Thyroid gland (tissue), 4 donors: ENCODE results near the gene PSMA6. TPM values are rescaled to one million over a fixed set of nuclear protein-coding genes. Genes with fewer than 3 reads are reported as not detected.
"Not testable (repeated sequence)": the region's sequence is repeated elsewhere in the genome, so short reads cannot be mapped to it uniquely, and the experiment has no call there.

ENCODE experiments used
- DNase-seq, 2 donors: peaks; one replicate each; pipeline ENCODE4 v3.0.0-alpha.2; 2019
- H3K27ac ChIP-seq, 3 donors: fragments of 200-600 bp; sonication (generic); 1 replicate in 2 of 3; 2 replicates in 1 of 3; pipeline ENCODE4 v1.5.1; 2016 to 2019; ENCODE audit warnings: mild to moderate bottlenecking in 1 of 3, moderate library complexity in 1 of 3
- H3K27me3 ChIP-seq: fragments of 200-600 bp; sonication (generic); one replicate; pipeline ENCODE4 v1.5.1; 2019
- H3K36me3 ChIP-seq, 2 donors: fragments of 200-600 bp; sonication (generic); one replicate each; pipeline ENCODE4 v1.5.1; 2016 to 2019
- H3K4me1 ChIP-seq, 2 donors: fragments of 200-600 bp; sonication (generic); one replicate each; pipeline ENCODE4 v1.5.1; 2017 to 2019
- H3K4me3 ChIP-seq, 3 donors: fragments of 200-600 bp; sonication (generic); replicated peaks in 1 of 3; 1 replicate in 2 of 3; 2 replicates in 1 of 3; pipeline ENCODE4 v1.5.1; 2016; ENCODE audit warnings: mild to moderate bottlenecking in 1 of 3
- H3K9me3 ChIP-seq: fragments of 200-600 bp; sonication (generic); one replicate; pipeline ENCODE4 v1.5.1; 2017
- POLR2A ChIP-seq, 2 donors: fragments of 450-650 bp; IDR thresholded peaks; one replicate each; pipeline ENCODE4 v1.6.1; 2017; ENCODE audit warnings: antibody characterized with exemption in 2 of 2, mild to moderate bottlenecking in 2 of 2, moderate library complexity in 1 of 2
- WGBS, 2 donors: methylation state at CpG; one replicate each; pipeline ENCODE4 v1.1.5; 2017; 5-methylcytosine and 5-hydroxymethylcytosine counted together
- intact Hi-C: fragments of 100-400 bp; cut with DNase I; formaldehyde crosslinking; loops from one replicate; pipeline ENCODE4 v1.15.1; 2023
- total RNA-seq, 4 donors: library from RNA; depleted of rRNA; stranded (reverse); fragments of >200 nt; gene quantifications; one replicate each; pipeline ENCODE4 v1.2.3, GENCODE V29; 2016
- TF ChIP-seq, protein P1 (sequence below), 6 experiments: fragments of 200-600 bp in 3 of 6; fragments of 450-650 bp in 3 of 6; sonication (generic) in 3 of 6; IDR thresholded peaks; one replicate each; pipeline ENCODE4 v1.5.1; 2016 to 2019; ENCODE audit warnings: antibody characterized with exemption in 6 of 6, mild to moderate bottlenecking in 2 of 6, inconsistent platforms in 1 of 6, moderate library complexity in 1 of 6

Gene PSMA6
- total RNA-seq, 4 donors from 2014 or later, result 107 to 157 (median 120) TPM

DNA sequence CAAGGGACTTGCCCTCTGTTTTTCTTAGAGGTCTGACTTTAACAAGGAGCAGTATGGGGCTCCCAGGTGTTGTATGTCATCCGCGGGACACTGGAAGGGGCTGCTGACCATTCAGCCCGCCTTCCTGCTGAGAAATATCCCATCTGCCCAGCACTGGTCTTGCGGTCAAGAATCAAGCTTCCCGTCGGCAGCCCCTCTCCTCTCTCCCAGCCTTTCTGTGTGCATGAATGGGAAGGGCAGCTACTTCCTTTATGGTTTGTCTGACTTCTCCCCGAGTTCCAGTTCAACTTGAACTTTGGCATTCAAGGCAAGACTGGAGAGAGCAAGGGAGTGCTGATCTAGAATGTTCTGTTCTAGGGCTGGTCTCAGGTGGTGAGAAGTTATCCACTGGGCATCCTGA, 51.5 kb downstream of the PSMA6 start:
- H3K27ac ChIP-seq, result peak overlapping the region in 1 of 3 donors; percentile 46
- peaks cover 21 to 44% of the 10 kb centered on the region in 2 donors for H3K4me1 ChIP-seq
- H3K27me3 ChIP-seq, result no peaks in the 10 kb centered on the region
- intact Hi-C loops, result no loop called here
- H3K4me3 ChIP-seq, result no peak overlapping the region
- no peaks in the 10 kb centered on the region for H3K9me3 ChIP-seq
- DNase-seq, result no peak
- no peaks in the 10 kb centered on the region for H3K36me3 ChIP-seq
- no peak for TF ChIP-seq POLR2A (IDR thresholded peaks at IDR 0.05)
- TF ChIP-seq, protein P1, sequence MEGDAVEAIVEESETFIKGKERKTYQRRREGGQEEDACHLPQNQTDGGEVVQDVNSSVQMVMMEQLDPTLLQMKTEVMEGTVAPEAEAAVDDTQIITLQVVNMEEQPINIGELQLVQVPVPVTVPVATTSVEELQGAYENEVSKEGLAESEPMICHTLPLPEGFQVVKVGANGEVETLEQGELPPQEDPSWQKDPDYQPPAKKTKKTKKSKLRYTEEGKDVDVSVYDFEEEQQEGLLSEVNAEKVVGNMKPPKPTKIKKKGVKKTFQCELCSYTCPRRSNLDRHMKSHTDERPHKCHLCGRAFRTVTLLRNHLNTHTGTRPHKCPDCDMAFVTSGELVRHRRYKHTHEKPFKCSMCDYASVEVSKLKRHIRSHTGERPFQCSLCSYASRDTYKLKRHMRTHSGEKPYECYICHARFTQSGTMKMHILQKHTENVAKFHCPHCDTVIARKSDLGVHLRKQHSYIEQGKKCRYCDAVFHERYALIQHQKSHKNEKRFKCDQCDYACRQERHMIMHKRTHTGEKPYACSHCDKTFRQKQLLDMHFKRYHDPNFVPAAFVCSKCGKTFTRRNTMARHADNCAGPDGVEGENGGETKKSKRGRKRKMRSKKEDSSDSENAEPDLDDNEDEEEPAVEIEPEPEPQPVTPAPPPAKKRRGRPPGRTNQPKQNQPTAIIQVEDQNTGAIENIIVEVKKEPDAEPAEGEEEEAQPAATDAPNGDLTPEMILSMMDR (IDR thresholded peaks at IDR 0.05), result no peak
- 79 to 81% methylated on average over 7 of the region's 7 CpGs for WGBS, 2 donors

DNA sequence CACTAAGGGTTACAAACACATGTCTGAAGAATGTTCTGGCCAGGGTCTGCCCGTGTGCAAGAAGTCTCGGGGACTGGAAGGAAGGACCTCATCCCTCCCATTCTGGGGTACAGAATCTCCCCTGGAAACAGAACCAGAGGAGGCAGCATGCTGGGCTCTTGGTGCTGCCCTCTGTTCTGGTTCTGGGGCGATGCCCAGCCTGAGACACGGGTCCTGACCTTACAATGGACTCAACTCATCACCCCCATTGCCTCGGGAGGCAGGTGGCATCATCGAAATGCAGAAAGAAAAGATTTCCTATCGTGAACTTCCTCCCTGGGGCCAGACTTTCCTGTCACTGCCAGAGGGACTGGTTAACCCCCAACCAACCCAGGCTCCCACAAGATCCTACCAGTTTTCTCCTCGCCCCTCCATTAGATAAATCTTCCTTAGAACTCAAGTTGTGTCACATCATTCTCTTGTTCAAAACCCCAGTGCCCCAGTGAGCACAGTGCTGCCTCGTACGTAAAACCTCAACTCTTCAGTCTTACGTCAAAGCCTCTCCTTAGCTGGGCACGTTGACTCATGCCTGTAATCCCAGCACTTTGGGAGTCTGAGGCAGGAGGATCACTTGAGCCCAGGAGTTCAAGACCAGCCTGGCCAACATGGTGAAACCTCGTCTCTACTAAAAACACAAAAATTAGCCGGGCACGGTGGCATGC, 52.1 kb downstream of the PSMA6 start:
- Histone ChIP-seq H3K4me3 (no peak overlapping the region), H3K4me1 (peaks cover 21 to 44% of the 10 kb centered on the region in 2 donors), H3K27me3 (no peaks in the 10 kb centered on the region), H3K36me3 (no peaks in the 10 kb centered on the region), H3K27ac (peak overlapping the region in 1 of 3 donors; percentile 46), H3K9me3 (no peaks in the 10 kb centered on the region)
- no peak for DNase-seq
- WGBS, 2 donors, result 74 to 77% methylated on average over 15 of the region's 15 CpGs
- intact Hi-C loops, result no loop called here
- TF ChIP-seq, protein P1 (IDR thresholded peaks at IDR 0.05), result no peak
- TF ChIP-seq POLR2A (IDR thresholded peaks at IDR 0.05), result no peak

DNA sequence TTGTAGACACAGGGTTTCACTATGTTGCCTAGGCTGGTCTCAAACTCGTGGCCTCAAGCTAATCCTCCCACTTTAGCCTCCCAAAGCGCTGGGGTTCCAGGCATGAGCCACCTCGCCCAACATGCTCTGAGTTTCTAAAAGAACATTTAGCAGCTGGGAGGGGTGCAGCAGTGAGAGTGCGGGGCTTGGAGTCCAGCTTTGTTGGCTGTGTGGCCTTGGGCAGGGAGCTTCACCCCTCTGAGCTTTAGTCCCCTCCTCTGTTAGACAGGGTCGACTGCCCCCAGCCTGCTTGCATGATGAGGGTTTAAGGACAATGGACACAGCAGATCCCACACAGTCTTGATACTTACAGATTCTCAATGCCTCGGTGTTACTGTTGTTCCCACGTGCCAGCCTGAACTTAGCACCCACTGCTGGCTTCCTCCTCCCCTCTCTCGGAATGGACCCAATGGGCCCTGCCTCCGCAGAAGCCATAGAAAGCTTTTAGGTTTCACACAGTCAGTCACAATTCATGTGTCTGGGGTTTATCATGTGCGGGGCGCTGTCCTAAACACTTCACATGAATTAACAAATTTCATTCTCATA, 54.6 kb downstream of the PSMA6 start:
- Histone ChIP-seq H3K4me1 (peaks cover 11 to 26% of the 10 kb centered on the region in 2 donors), H3K27me3 (no peaks in the 10 kb centered on the region), H3K27ac (no peak overlapping the region), H3K4me3 (no peak overlapping the region), H3K9me3 (no peaks in the 10 kb centered on the region), H3K36me3 (no peaks in the 10 kb centered on the region)
- TF ChIP-seq, protein P1 (IDR thresholded peaks at IDR 0.05), result no peak
- no peak for TF ChIP-seq POLR2A (IDR thresholded peaks at IDR 0.05)
- WGBS, 2 donors, result 88 to 93% methylated on average over 10 to 11 of the region's 11 CpGs
- intact Hi-C loops, result no loop called here
- no peak for DNase-seq

DNA sequence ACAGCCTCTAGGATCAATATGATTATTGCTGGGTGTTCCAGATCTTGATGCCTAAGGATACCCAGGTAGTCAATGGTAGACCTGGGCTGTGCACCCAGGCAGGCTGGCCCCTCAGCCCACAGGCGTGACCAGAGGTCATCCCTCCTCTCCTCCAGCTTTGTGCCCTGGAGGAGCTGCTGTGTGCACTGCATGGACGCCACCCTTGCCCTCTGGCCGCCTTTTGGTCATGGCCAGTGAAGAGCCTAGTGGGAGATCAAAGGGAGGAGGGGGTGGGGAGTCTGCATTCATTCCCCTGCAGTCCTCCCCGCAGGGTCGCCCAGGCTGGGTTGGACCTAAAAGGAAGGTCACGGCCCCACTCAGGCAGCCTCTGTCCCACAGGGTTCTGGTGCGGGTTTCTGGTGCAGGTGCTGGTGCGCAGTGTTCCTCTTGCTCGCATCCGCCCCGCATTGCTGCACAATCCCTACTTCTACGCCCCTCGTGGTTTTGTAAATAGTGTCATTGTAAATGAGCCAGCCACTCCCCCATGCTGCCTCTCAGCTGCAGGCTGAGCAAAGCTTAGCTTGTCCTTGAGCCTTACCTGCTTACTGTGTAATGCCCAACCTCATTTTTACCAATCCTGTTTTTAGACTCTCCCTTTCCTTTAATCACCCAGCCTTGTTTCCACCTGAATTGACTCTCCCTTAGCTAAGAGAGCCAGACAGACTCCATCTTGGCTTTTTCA, 55.3 kb downstream of the PSMA6 start:
- Histone ChIP-seq H3K4me3 (no peak overlapping the region), H3K27me3 (no peaks in the 10 kb centered on the region), H3K27ac (no peak overlapping the region), H3K4me1 (peaks cover 5 to 19% of the 10 kb centered on the region in 2 donors), H3K9me3 (no peaks in the 10 kb centered on the region), H3K36me3 (no peaks in the 10 kb centered on the region)
- intact Hi-C loops, result no loop called here
- TF ChIP-seq POLR2A (IDR thresholded peaks at IDR 0.05), result no peak
- TF ChIP-seq, protein P1 (IDR thresholded peaks at IDR 0.05), result no peak
- DNase-seq, result no peak
- WGBS, 2 donors, result 70 to 76% methylated on average over 8 to 12 of the region's 13 CpGs

DNA sequence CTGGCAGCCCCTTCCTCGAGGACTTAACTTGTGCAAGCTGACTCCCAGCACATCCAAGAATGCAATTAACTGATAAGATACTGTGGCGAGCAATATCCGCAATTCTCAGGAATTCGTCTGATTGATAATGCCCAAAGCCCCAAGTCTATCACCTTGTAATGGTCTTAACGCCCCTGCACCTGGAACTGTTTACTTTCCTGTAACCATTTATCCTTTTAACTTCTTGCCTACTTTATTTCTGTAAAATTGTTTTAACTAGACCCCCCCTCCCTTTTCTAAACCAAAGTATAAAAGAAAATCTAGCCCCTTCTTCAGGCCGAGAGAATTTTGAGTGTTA, 55.8 kb downstream of the PSMA6 start:
- H3K27ac ChIP-seq, H3K27me3 ChIP-seq, DNase-seq, H3K4me3 ChIP-seq, H3K36me3 ChIP-seq, H3K9me3 ChIP-seq, intact Hi-C loops: not testable (repeated sequence)
- 68% methylated on average over 6 of the region's 6 CpGs for WGBS, 2 donors
- H3K4me1 ChIP-seq, result peaks cover 0 to 14% of the 10 kb centered on the region in 2 donors
